Esophagus squamous epithelium (tissue), 4 donors: Measurements from ENCODE around the gene ZDHHC7.

ENCODE experiments used
- CTCF ChIP-seq, 6 experiments: fragments of 450-650 bp in 4 of 6; fragments of 200-600 bp in 2 of 6; sonication (generic) in 2 of 6; IDR thresholded peaks; one replicate each; pipeline ENCODE4 v1.5.1; 2016 to 2019; ENCODE audit warnings: antibody characterized with exemption in 6 of 6, mild to moderate bottlenecking in 4 of 6, moderate library complexity in 4 of 6
- POLR2A ChIP-seq, 4 donors: fragments of 450-650 bp; IDR thresholded peaks; one replicate each; pipeline ENCODE4 v1.6.1; 2017; ENCODE audit warnings: antibody characterized with exemption in 4 of 4, mild to moderate bottlenecking in 4 of 4, moderate library complexity in 3 of 4

GRCh38 chr16:84993926-84994325 lies 17.4 kb downstream of the ZDHHC7 start:
- no peak for TF ChIP-seq CTCF (IDR thresholded peaks at IDR 0.05)
- TF ChIP-seq POLR2A (IDR thresholded peaks at IDR 0.05): no peak
